HEK293T (cell line): ENCODE measurements around the gene ELOVL7.

Source experiments
- FOXA1 ChIP-seq: fragments of 450-650 bp; IDR thresholded peaks from 2 replicates; pipeline ENCODE4 v1.6.1; 2016; ENCODE audit warnings: mild to moderate bottlenecking
- FOXK2 ChIP-seq: fragments of 450-650 bp; IDR thresholded peaks from 2 replicates; pipeline ENCODE4 v1.6.1; 2016; ENCODE audit warnings: mild to moderate bottlenecking
- FOXM1 ChIP-seq: fragments of 450-650 bp; IDR thresholded peaks from 2 replicates; pipeline ENCODE4 v1.6.1; 2017; ENCODE audit warnings: mild to moderate bottlenecking, borderline replicate concordance
- HDGF ChIP-seq: fragments of 450-650 bp; IDR thresholded peaks from 2 replicates; pipeline ENCODE4 v1.6.1; 2017; ENCODE audit warnings: antibody characterized with exemption, borderline replicate concordance
- L3MBTL2 ChIP-seq: fragments of 450-650 bp; conservative IDR thresholded peaks from 2 replicates; pipeline ENCODE4 v1.6.1; 2016; ENCODE audit warnings: mild to moderate bottlenecking
- NFRKB ChIP-seq: fragments of 450-650 bp; IDR thresholded peaks from 2 replicates; pipeline ENCODE4 v1.6.1; 2016; ENCODE audit warnings: mild to moderate bottlenecking, moderate library complexity
- SP1 ChIP-seq: fragments of 450-650 bp; IDR thresholded peaks from 2 replicates; pipeline ENCODE4 v1.6.1; 2017
- SUZ12 ChIP-seq: fragments of 450-650 bp; IDR thresholded peaks from 2 replicates; pipeline ENCODE4 v1.6.1; 2016; ENCODE audit warnings: mild to moderate bottlenecking
- TARDBP ChIP-seq: fragments of 450-650 bp; IDR thresholded peaks from 2 replicates; pipeline ENCODE4 v1.6.1; 2016

DNA sequence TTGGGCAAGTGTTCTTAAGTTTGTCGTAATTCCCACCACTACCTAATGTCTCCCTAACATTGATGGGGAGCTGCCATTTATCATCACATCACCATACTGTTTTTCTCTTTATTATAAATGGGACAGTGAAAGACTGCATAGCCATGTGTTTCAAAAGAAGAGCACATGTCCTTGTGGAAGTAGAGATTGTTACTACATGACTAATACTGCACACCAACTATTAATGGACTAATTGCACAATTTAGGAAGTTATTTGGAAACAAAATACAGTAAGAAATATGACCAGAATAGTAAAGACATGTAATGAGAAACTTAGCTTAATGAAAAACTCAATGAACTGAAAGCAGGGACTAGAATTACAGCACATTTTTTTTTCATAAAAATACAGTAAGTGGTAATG is 12.0 kb upstream of the ELOVL7 start:
- TF ChIP-seq FOXM1 (no peak), SP1 (no peak), L3MBTL2 (no peak), FOXA1 (no peak), FOXK2 (no peak), SUZ12 (no peak), TARDBP (no peak), NFRKB (no peak), HDGF (no peak)
